ENCODE results near the gene ITPK1.

Gene ITPK1

DNA sequence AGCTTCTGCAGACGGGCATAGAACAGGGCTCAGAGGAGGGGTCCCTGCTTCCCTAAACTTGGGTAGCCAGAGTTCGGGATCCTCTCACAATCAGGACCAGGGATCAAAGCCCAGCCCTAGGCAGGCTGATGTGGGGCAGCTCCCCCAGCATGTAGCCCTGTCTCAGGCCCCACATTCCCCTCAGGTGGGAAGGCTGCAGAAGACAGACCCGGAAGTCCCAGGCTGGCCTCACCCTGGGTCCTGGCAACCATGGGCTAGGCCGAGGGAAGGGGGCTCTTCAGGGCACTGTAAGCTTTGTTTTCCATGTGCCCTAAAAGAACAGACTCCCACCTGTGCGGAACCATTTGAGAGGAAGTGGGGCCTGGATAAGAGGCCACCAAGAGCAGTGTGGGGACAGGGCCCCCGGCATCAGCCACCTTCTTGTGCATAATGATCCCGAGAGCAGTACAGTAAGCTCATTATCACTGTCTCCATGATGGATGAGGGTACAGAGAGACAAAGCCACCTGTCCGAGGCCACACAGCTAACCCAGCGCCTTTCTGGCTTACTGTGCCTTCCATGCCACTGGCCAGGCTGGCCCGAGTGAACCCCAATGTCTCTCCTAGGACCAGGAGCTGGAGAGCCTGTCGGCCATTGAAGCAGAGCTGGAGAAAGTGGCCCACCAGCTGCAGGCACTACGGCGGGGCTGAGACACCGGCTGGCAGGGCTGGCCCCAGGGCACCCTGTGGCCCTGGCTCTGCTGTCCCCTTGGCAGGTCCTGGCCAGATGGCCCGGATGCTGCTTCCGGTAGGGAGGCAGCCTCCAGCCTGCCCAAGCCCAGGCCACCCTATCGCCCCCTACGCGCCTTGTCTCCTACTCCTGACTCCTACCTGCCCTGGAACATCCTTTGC is 181.3 kb downstream of the ITPK1 start:
- Mint-ChIP-seq H3K27me3 (no peaks in the 10 kb centered on the region), H3K36me3 (ENCODE audit: low read depth) (peaks cover 17% of the 10 kb centered on the region), H3K4me3 (no peak overlapping the region), H3K4me1 (ENCODE audit: low read depth) (peaks cover 10% of the 10 kb centered on the region), H3K27ac (no peak overlapping the region), H3K9me3 (no peaks in the 10 kb centered on the region)
- no peak for DNase-seq

DNA sequence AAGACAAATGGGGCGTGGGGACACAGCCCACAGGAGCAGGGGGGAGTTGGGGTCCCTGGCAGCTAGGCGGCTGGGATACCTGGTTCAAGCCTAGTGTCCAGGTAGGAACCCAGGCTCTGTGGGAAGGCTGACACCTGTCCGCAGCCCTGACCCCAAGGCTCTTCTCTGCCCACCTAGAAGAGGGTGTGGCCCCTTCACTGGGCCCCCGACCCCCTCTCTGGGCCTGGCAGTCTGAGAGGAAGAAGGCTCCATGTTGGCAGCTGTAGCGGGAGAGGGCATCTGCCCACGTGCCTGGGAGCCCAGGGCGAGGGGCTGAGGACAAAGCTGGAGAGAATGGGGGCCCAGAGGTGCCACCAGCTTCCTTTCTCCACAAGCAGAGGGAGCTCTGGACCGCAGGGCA is 182.2 kb downstream of the ITPK1 start:
- Mint-ChIP-seq H3K27me3 (no peaks in the 10 kb centered on the region), H3K36me3 (ENCODE audit: low read depth) (peaks cover 16% of the 10 kb centered on the region), H3K27ac (no peak overlapping the region), H3K4me3 (no peak overlapping the region), H3K9me3 (no peaks in the 10 kb centered on the region), H3K4me1 (ENCODE audit: low read depth) (peaks cover 10% of the 10 kb centered on the region)
- DNase-seq, result no peak

DNA sequence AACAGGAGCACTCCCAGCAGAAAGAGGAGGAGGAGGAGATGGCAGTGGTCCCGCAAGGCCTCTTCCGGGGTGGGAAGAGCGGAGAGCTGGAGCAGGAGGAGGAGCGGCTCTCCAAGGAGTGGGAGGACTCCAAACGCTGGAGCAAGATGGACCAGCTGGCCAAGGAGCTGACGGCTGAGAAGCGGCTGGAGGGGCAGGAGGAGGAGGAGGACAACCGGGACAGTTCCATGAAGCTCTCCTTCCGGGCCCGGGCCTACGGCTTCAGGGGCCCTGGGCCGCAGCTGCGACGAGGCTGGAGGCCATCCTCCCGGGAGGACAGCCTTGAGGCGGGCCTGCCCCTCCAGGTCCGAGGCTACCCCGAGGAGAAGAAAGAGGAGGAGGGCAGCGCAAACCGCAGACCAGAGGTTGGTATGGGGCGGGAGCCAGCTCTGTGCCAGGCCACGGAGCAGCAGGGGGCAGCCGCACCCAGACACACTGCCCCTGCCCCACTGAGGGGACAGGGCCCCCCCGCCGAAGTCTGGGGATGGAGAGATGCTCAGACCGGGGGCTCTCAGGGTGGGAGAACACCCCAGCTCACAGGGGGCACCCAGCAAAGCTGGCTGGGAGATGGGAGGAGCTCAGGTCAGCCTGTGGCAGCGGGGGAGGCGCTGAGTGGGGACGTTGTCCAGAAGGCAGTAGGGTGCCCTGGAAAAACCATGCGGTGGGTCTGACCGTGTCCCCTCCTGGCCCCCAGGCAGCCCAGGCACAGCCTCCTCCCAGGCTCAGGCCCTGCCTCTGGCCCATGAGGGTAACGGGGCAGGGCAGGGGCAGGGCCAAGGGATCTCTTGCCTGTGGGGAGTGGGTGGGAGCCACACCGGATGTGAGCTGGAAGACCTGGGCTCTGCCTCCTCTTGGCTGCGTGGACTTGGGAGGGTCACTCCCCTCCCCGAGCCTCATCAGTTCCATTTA is 183.0 kb downstream of the ITPK1 start:
- H3K4me3 Mint-ChIP-seq, result no peak overlapping the region
- no peak overlapping the region for H3K27ac Mint-ChIP-seq
- no peak for DNase-seq
- peaks cover 11% of the 10 kb centered on the region for H3K36me3 Mint-ChIP-seq (ENCODE audit: low read depth)
- H3K9me3 Mint-ChIP-seq, result no peaks in the 10 kb centered on the region
- no peaks in the 10 kb centered on the region for H3K27me3 Mint-ChIP-seq
- H3K4me1 Mint-ChIP-seq (ENCODE audit: low read depth), result peaks cover 10% of the 10 kb centered on the region

GRCh38 chr14:92931681-92932447 is 183.9 kb downstream of the ITPK1 start:
- Mint-ChIP-seq H3K4me1 (ENCODE audit: low read depth) (peaks cover 1% of the 10 kb centered on the region), H3K27me3 (no peaks in the 10 kb centered on the region), H3K27ac (no peak overlapping the region), H3K36me3 (ENCODE audit: low read depth) (peaks cover 8% of the 10 kb centered on the region), H3K9me3 (no peaks in the 10 kb centered on the region), H3K4me3 (no peak overlapping the region)
- no peak for DNase-seq

- DNase-seq, result no peak
- no peaks in the 10 kb centered on the region for H3K4me1 Mint-ChIP-seq (ENCODE audit: low read depth)
These were observed 184.8 kb downstream of the ITPK1 start for GRCh38 chr14:92930737-92931602.

DNA sequence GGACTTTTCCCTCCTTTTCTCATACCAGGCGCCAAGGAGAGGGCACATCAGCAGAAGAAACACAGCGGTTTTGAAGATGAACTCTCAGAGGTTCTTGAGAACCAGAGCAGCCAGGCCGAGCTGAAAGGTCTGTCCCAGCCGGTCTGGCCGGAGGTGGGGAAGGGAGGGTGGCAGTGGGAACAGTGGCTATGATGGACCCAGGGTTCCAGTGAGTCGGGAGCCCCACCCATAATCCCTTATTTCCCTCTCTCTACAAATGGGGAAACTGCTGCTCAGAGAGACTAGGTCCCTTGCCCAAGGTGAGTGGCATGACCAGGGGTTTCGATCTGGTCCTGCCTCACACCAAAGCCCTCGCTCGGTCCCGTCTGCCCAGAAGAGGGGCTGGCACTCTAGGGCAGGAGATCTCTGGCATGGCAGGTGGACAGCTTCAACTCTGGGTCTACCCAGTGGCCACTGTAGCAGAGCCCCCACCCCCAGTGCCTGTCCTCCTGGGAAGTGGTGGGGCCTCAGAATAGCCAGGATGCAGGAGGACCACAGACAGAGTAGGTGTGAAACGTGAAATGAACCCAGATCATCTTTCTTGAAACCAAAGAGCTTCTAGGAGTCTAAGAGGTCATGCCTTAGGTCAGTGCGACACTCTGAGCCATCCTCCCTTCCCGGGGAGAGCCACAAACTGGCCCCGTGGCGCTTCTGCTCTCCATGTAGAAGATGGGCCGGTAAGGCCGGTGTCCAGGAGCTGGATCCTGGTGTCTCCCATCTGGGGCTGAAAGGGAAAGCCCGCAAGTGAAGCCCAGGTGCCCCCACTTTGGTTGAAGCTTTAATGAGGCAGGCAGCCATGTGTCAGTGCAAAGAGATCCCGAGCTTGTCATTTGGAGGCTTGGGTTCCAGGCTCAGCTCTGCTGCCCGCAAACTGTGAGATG is 185.8 kb downstream of the ITPK1 start:
- Mint-ChIP-seq H3K4me3 (no peak overlapping the region), H3K27me3 (peaks cover 9% of the 10 kb centered on the region), H3K9me3 (no peaks in the 10 kb centered on the region), H3K4me1 (ENCODE audit: low read depth) (no peaks in the 10 kb centered on the region), H3K36me3 (ENCODE audit: low read depth) (no peaks in the 10 kb centered on the region), H3K27ac (no peak overlapping the region)
- DNase-seq, result no peak

More at GRCh38 chr14:92930737-92931602, 184.8 kb downstream of the ITPK1 start:
- H3K9me3 Mint-ChIP-seq, result no peaks in the 10 kb centered on the region
- H3K4me3 Mint-ChIP-seq, result no peak overlapping the region
- no peaks in the 10 kb centered on the region for H3K27me3 Mint-ChIP-seq
- no peak overlapping the region for H3K27ac Mint-ChIP-seq
- H3K36me3 Mint-ChIP-seq (ENCODE audit: low read depth), result peaks cover 4% of the 10 kb centered on the region

DNA sequence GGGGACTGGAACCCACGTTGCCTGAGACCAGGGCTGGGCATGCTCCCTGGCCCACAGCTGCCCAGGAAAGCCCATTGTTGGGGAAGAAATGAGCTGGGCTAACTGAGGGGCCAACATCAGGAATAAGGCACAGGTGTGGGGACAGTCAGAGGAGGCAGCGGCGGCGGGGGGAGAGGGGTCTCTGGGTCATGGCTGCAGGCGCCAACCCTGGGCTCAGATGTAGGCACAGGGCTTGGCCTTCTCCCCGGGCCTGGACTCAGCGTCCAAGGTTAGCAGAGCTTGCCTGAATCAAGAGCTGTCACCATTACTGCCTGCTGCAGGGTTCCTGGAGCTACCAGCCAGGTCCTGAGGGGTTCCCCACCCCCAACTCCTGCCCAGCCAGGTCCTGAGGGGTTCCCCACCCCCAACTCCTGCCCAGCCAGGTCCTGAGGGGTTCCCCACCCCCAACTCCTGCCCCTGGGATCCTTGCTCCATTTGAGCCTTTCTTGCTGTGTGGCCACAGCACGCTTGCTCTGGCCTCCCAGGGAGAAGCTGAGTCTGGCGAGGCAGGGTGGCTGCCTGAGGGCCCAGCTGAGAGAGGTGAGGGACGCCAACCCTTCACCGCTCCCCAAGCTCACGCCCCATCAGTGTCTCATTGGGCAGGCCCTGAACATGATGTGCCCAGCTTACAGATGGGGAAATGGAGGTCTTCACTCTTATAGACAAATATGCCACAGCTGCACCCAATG is 186.6 kb downstream of the ITPK1 start:
- H3K4me3 Mint-ChIP-seq, result no peak overlapping the region

GRCh38 chr14:92928258-92928629 is 187.5 kb downstream of the ITPK1 start:
- Mint-ChIP-seq H3K4me3 (no peak overlapping the region), H3K27me3 (peaks cover 24% of the 10 kb centered on the region), H3K36me3 (ENCODE audit: low read depth) (no peaks in the 10 kb centered on the region), H3K4me1 (ENCODE audit: low read depth) (no peaks in the 10 kb centered on the region), H3K27ac (no peak overlapping the region), H3K9me3 (no peaks in the 10 kb centered on the region)
- no peak for DNase-seq

More for the DNA sequence above, 186.6 kb downstream of the ITPK1 start:
- Mint-ChIP-seq H3K27ac (no peak overlapping the region), H3K27me3 (peaks cover 17% of the 10 kb centered on the region), H3K4me1 (ENCODE audit: low read depth) (no peaks in the 10 kb centered on the region), H3K9me3 (no peaks in the 10 kb centered on the region), H3K36me3 (ENCODE audit: low read depth) (no peaks in the 10 kb centered on the region)
- DNase-seq, result no peak

DNA sequence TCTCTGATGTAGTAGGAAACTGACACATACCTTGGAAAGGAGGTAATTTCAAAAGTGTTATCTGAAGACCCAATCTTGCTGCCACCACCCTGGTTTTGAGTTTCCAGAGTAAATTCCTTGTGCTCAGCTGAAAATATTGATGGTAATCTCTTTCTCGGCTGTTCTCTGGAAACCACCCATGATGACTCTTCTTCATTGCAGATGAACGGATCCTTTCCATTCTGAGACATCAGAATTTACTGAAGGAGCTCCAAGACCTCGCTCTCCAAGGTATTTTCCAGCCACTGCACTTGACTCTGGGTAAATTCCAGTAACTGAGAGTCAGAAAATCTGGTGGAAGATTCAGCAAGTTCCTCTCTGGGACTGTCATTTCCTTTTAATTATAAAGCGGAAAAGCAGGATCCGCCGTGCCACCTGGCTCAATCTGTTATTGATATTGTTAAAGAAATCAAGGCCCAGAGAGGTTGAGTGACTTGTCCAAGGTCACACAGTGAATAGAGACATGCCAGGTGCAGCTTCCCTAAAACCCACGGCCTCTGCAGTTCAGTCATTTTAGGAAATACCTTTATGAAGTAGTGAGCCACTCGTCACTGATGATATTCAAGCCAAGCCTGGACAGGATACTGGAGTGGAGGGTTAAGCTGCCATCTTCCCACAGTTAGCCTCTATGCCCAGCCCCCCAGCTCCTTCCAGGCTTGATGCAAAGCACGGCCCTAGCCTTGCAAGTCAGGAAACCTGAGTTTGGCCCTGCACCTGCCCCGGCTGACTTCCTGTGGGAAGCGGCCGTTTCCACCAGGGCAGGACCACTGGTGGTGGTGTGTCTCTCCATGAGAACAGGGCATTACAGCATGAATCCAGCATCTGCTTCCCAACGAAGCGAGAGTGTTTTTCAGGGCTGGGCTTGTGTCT is 188.1 kb downstream of the ITPK1 start:
- H3K36me3 Mint-ChIP-seq (ENCODE audit: low read depth), result no peaks in the 10 kb centered on the region
- H3K9me3 Mint-ChIP-seq, result no peaks in the 10 kb centered on the region
- H3K4me1 Mint-ChIP-seq (ENCODE audit: low read depth), result peaks cover under 1% of the 10 kb centered on the region
- H3K27ac Mint-ChIP-seq, result no peak overlapping the region
- peaks cover 26% of the 10 kb centered on the region for H3K27me3 Mint-ChIP-seq
- no peak overlapping the region for H3K4me3 Mint-ChIP-seq
- DNase-seq, result no peak

- no peaks in the 10 kb centered on the region for H3K36me3 Mint-ChIP-seq (ENCODE audit: low read depth)
- no peak for DNase-seq
- H3K27ac Mint-ChIP-seq, result no peak overlapping the region
- peaks cover 33% of the 10 kb centered on the region for H3K27me3 Mint-ChIP-seq
- no peaks in the 10 kb centered on the region for H3K9me3 Mint-ChIP-seq
- peaks cover 3% of the 10 kb centered on the region for H3K4me1 Mint-ChIP-seq (ENCODE audit: low read depth)
- H3K4me3 Mint-ChIP-seq, result no peak overlapping the region
These were observed 188.8 kb downstream of the ITPK1 start for GRCh38 chr14:92926931-92927330.

DNA sequence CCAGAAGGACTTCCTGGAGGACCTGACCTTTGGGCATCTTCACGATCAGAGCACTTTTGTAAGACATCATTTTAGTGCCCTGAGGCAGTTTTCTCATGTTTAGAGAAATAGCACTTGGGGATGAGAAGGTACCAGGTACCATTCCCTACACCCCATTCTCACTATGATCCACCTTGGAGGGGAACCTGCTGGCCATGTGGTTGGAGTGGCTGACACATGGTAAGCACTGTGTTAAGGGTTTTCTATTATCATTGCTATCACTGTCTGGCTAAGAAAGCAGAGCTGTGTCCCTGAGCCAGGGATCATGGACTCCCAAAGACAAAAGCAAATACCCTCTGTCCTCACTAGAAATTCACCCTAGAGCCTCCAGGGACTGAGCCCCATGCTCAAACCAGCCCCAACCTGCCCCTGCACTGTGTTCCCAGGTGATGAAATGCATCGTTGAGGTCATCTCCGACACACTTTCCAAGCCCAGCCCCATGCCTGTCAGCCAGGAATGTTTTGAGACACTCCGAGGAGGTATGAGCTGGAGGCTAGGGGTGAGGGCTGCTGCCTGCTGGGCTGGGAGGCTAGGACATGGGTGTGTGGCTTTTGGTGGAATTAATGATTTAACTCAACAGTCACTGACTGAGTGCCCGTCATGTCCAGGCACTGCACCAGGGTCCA is 189.4 kb downstream of the ITPK1 start:
- no peak for DNase-seq
- Mint-ChIP-seq H3K36me3 (ENCODE audit: low read depth) (no peaks in the 10 kb centered on the region), H3K27ac (no peak overlapping the region), H3K4me3 (no peak overlapping the region), H3K4me1 (ENCODE audit: low read depth) (peaks cover 3% of the 10 kb centered on the region), H3K9me3 (no peaks in the 10 kb centered on the region), H3K27me3 (peaks cover 38% of the 10 kb centered on the region)

Data from activated T-cell treated with anti-CD3 and anti-CD28 coated beads, Interleukin-2, amount 50 U/mL, for 24 hours (primary cell).